Fibroblast of lung (primary cell): ENCODE data around the gene ZNF644.

ENCODE experiments used
- EZH2 ChIP-seq: IDR thresholded peaks from 2 replicates; pipeline ENCODE4 v1.5.1; 2012; ENCODE audit warnings: low read length, control low read depth, mild to moderate bottlenecking; ENCODE audit errors: missing control alignments
- TF ChIP-seq, protein P1 (sequence below), 2 donors: IDR thresholded peaks in 1 of 2; conservative IDR thresholded peaks in 1 of 2; 1 replicate in 1 of 2; 2 replicates in 1 of 2; pipeline ENCODE4 v1.5.1; 2011 to 2012; ENCODE audit warnings: low read length in 2 of 2, control low read depth in 1 of 2, inconsistent platforms in 1 of 2, low read depth in 1 of 2, mild to moderate bottlenecking in 1 of 2

DNA sequence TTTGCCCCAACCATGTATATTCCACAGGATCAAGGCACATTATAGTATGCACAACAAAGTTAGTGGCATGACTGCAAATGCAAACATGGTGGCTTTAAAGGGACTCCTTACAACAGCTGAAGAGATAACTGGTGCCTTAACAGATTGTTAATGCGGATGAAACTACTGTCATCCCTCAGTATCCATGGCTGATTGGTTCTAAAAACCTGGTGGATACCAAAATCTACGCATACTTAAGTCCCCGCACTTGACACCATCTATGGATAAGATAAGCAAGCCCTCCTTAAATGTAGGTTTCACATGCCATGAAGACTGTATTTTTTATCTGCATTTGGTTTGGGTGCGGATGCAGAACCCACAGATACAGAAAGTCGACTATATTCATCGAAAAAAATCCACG, 73.5 kb downstream of the ZNF644 start:
- TF ChIP-seq, protein P1, sequence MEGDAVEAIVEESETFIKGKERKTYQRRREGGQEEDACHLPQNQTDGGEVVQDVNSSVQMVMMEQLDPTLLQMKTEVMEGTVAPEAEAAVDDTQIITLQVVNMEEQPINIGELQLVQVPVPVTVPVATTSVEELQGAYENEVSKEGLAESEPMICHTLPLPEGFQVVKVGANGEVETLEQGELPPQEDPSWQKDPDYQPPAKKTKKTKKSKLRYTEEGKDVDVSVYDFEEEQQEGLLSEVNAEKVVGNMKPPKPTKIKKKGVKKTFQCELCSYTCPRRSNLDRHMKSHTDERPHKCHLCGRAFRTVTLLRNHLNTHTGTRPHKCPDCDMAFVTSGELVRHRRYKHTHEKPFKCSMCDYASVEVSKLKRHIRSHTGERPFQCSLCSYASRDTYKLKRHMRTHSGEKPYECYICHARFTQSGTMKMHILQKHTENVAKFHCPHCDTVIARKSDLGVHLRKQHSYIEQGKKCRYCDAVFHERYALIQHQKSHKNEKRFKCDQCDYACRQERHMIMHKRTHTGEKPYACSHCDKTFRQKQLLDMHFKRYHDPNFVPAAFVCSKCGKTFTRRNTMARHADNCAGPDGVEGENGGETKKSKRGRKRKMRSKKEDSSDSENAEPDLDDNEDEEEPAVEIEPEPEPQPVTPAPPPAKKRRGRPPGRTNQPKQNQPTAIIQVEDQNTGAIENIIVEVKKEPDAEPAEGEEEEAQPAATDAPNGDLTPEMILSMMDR (conservative IDR thresholded peaks at IDR 0.05 in 1 of 2, IDR thresholded peaks at IDR 0.05 in 1 of 2; ENCODE audit: low read depth in 1 of 2, low read length in 2 of 2), result no peak
- TF ChIP-seq EZH2, result no peak
